Heart left ventricle (tissue), 16 donors: ENCODE data around the gene MYH14. TPM values are rescaled to one million over a fixed set of nuclear protein-coding genes. Genes with fewer than 3 reads are reported as not detected.

Experiments used
- ATAC-seq, 4 donors: fragments of 200-7000 bp; cut with Tn5 transposase; one replicate each; pipeline ENCODE4 v1.9.1; 2020 to 2022; ENCODE audit warnings: moderate library complexity in 4 of 4, mild to moderate bottlenecking in 3 of 4, moderate number of reproducible peaks in 1 of 4
- DNase-seq, 5 donors: peaks; one replicate each; pipeline ENCODE4 v3.0.0-alpha.2; 2020
- H3K27ac ChIP-seq, 12 donors: fragments of 200-600 bp; sonication (generic) in 4 of 12; one replicate each; pipeline versions ENCODE4 v1.5.0 to v1.8.0; 2016 to 2022; ENCODE audit warnings: mild to moderate bottlenecking in 2 of 12
- H3K27me3 ChIP-seq, 9 donors: fragments of 200-600 bp; sonication (generic) in 2 of 9; one replicate each; pipeline versions ENCODE4 v1.5.1 to v1.8.0; 2016 to 2022; ENCODE audit warnings: mild to moderate bottlenecking in 3 of 9
- H3K36me3 ChIP-seq, 9 donors: fragments of 200-600 bp; sonication (generic) in 2 of 9; one replicate each; pipeline versions ENCODE4 v1.5.0 to v1.8.0; 2018 to 2022; ENCODE audit warnings: mild to moderate bottlenecking in 2 of 9
- H3K4me1 ChIP-seq, 12 donors: fragments of 200-600 bp; sonication (generic) in 4 of 12; one replicate each; pipeline versions ENCODE4 v1.5.0 to v1.8.0; 2016 to 2022; ENCODE audit warnings: mild to moderate bottlenecking in 3 of 12
- H3K4me3 ChIP-seq, 12 donors: fragments of 200-600 bp; sonication (generic) in 4 of 12; one replicate each; pipeline versions ENCODE4 v1.5.0 to v1.8.0; 2017 to 2022; ENCODE audit warnings: mild to moderate bottlenecking in 9 of 12, moderate library complexity in 4 of 12
- H3K9me3 ChIP-seq, 12 donors: fragments of 200-600 bp; sonication (generic) in 4 of 12; one replicate each; pipeline versions ENCODE4 v1.5.0 to v1.8.0; 2016 to 2022; ENCODE audit warnings: mild to moderate bottlenecking in 1 of 12
- CTCF ChIP-seq, 12 donors: fragments of 200-600 bp; sonication (generic) in 4 of 12; IDR thresholded peaks; one replicate each; pipeline versions ENCODE4 v1.5.0 to v1.8.0; 2018 to 2022; ENCODE audit warnings: antibody characterized with exemption in 12 of 12, mild to moderate bottlenecking in 5 of 12
- POLR2A ChIP-seq, 2 donors: fragments of 450-650 bp; IDR thresholded peaks; one replicate each; pipeline ENCODE4 v1.6.1; 2017; ENCODE audit warnings: antibody characterized with exemption in 2 of 2, mild to moderate bottlenecking in 2 of 2, moderate library complexity in 2 of 2
- WGBS, 4 donors: extraction: QIAGEN DNeasy Blood & Tissue Kit in 2 of 4; methylation state at CpG; one replicate each; pipeline versions ENCODE4 v1.1.5 to v1.1.7; 2013 to 2018; 5-methylcytosine and 5-hydroxymethylcytosine counted together
- intact Hi-C, 10 donors: fragments of 100-400 bp; cut with DNase I; formaldehyde crosslinking; loops; one replicate each; pipeline versions ENCODE4 v1.11.1 to v1.14.2; 2022
- polyA plus RNA-seq, 2 donors: library from polyadenylated mRNA; stranded (reverse); fragments of 200-250 nt; gene quantifications; one replicate each; pipeline ENCODE4 v1.2.3, GENCODE V29; 2013
- total RNA-seq, 9 donors: library from RNA; depleted of rRNA in 2 of 9; stranded (reverse); fragments of >200 nt in 2 of 9; fragmentation: NEBNext Ultra II Directional in 3 of 9; extraction: Animal tissue kit (Norgen Biotek cat#: 25700) in 3 of 9; gene quantifications; one replicate each; pipeline versions ENCODE4 v1.1.0 to v1.2.4, GENCODE V29; 2016 to 2023
- donor health status: ischemic (EF 13 %, LVEDD 7.1; RV severe dilation, severe dysfunction).
- donor health status: healthy with polysubstance abuse.
- donor health status: DM: no; HTN: yes; CAD: no.
- donor health status: DM: no; HTN: no; CAD: no.
- donor health status: ischemic (EF 25% LVEDD 6.9; RV normal size, moderate dysfunction).
- donor health status: ischemic (EF 25% LVEDD 5.7; RV mildly dilated, moderate dysfunction).
- donor health status: healthy.
- donor health status: DM: yes; HTN: yes; CAD: no.
- donor health status: ischemic (EF 35%, LVEDD 5.7; RV mildly dilated, moderate dysfunction).
- donor health status: nonischemic (EF 11% LVEDD 7.7; RV severe dilation, severe dysfunction).
- donor health status: DM: yes; HTN: yes; CAD: no.
- donor health status: PGD.
- donor health status: ischemic (EF 29% LVEDD 5.4; RV normal size, mild dysfunction).
- donor health status: nonischemic (EF 23%, LVEDD 6.1; RV moderate dilation, normal function).

MYH14 gene
- total and polyA plus RNA-seq, 11 donors: 45.8 to 132 (median 90.5) TPM

GRCh38 chr19:50319156-50319555, 115.7 kb downstream of the MYH14 start:
- Histone ChIP-seq H3K36me3 (no peaks in the 10 kb centered on the region), H3K27ac (no peak overlapping the region), H3K27me3 (peaks cover 0 to 30% (median 19%) of the 10 kb centered on the region in 9 donors), H3K4me3 (no peak overlapping the region), H3K9me3 (no peaks in the 10 kb centered on the region), H3K4me1 (peaks cover 0 to 7% (median 0%) of the 10 kb centered on the region in 12 donors)
- DNase-seq (peak in 1 of 5 donors; percentile 20), ATAC-seq (no peak)
- no peak for TF ChIP-seq CTCF (IDR thresholded peaks at IDR 0.05)
- intact Hi-C loops: no loop called here
- 84 to 89% (median 87%) methylated on average over 11 of the region's 11 CpGs for WGBS, 4 donors

GRCh38 chr19:50320051-50320450, 116.6 kb downstream of the MYH14 start:
- WGBS, 4 donors: 85 to 93% (median 88%) methylated on average over 12 of the region's 12 CpGs
- H3K27ac ChIP-seq: no peak overlapping the region
- H3K9me3 ChIP-seq: no peaks in the 10 kb centered on the region
- ATAC-seq (no peak), DNase-seq (no peak)
- H3K27me3 ChIP-seq: peaks cover 0 to 21% (median 10%) of the 10 kb centered on the region in 9 donors
- intact Hi-C loops: loop anchor here in 1 of 10 donors (10.0 kb wide), 1 partner anchor 175 kb away; no protein-coding TSS in a partner anchor
- no peaks in the 10 kb centered on the region for H3K36me3 ChIP-seq
- TF ChIP-seq POLR2A (IDR thresholded peaks at IDR 0.05): no peak
- TF ChIP-seq CTCF (IDR thresholded peaks at IDR 0.05): no peak
- H3K4me3 ChIP-seq: no peak overlapping the region
- peaks cover 0 to 1% (median 0%) of the 10 kb centered on the region in 12 donors for H3K4me1 ChIP-seq

- DNase-seq (no peak), ATAC-seq (no peak)
- intact Hi-C loops: loop anchor here in 1 of 10 donors (10.0 kb wide), 1 partner anchor 176 kb away; no protein-coding TSS in a partner anchor
- no peak for TF ChIP-seq CTCF (IDR thresholded peaks at IDR 0.05)
- TF ChIP-seq POLR2A (IDR thresholded peaks at IDR 0.05): no peak
- Histone ChIP-seq H3K27ac (no peak overlapping the region), H3K36me3 (no peaks in the 10 kb centered on the region), H3K4me1 (peaks cover 0 to 5% (median 0%) of the 10 kb centered on the region in 12 donors), H3K4me3 (no peak overlapping the region), H3K27me3 (peaks cover 0 to 18% (median 7%) of the 10 kb centered on the region in 9 donors), H3K9me3 (no peaks in the 10 kb centered on the region)
- 87 to 88% (median 87%) methylated on average over 20 of the region's 20 CpGs for WGBS, 4 donors
Observed at GRCh38 chr19:50320596-50320995, 117.2 kb downstream of the MYH14 start.

GRCh38 chr19:50321831-50322230, 118.4 kb downstream of the MYH14 start:
- TF ChIP-seq POLR2A (IDR thresholded peaks at IDR 0.05) (no peak), CTCF (IDR thresholded peaks at IDR 0.05) (no peak)
- Histone ChIP-seq H3K36me3 (no peaks in the 10 kb centered on the region), H3K27me3 (peaks cover 0 to 11% (median 7%) of the 10 kb centered on the region in 9 donors), H3K4me3 (no peak overlapping the region), H3K9me3 (no peaks in the 10 kb centered on the region), H3K4me1 (peaks cover 0 to 13% (median 6%) of the 10 kb centered on the region in 12 donors), H3K27ac (no peak overlapping the region)
- DNase-seq (no peak), ATAC-seq (no peak)
- intact Hi-C loops: loop anchor here in 1 of 10 donors (10.0 kb wide), 1 partner anchor 177 kb away; no protein-coding TSS in a partner anchor
- WGBS, 4 donors: 77 to 87% (median 85%) methylated on average over 4 of the region's 4 CpGs
